ENCODE results near the gene P2RY2. TPM values are rescaled to one million over a fixed set of nuclear protein-coding genes. Genes with fewer than 3 reads are reported as not detected.
A peak's percentile ranks its signal among the peaks of the same experiment; 100 is the strongest.

The P2RY2 gene
- total and polyA plus RNA-seq, 2 experiments from 2014 or later: 0.63 to 1.6 TPM

DNA sequence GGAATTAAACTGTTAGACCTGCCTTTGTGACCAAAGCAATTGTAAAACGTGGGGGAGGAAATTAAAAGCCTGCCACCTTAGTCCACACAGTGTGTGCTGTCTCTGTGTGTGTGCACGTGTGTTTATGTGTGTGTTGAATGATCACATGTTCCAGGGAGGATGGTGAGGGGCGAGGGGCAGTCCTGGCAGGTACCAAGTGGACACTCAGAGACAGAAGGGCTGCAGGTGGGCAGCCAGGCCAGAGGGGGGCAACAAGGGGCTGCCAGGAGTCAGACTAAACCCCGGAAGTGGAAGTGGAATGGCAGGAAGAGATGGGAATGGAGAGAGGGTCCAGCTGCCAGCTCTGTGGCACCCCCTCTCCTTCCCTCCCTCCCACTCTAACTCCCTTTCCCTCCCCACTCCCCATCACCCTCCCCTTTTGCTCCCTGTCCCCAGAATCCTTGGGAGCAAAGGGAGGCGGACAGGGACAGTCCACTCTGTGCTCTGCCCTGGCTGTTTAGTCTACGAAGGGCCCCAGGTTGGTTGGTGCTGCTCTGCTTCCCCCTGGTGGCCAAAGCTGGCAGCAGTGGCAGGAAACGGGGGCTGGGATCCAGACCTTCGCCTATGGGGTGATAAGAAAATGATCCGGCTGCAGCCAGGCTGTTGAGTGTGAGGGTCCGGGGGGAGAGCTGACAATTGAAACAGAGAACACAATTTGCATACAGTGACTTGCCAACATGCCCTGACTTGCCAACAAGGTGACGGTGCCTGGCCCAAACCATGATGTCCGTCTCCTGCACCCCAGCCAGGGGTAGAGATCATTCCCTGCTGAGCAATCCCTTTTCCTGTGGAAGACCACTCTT is 24.4 kb downstream of the P2RY2 start:
- DNase-seq (ENCODE audit: low spot score) (peak; percentile 90), ATAC-seq (peak; percentile 92)
- Mint-ChIP-seq H3K4me3 (peak overlapping the region; percentile 47), H3K4me1 (peaks cover 32% of the 10 kb centered on the region), H3K27me3 (ENCODE audit: insufficient read depth, low read depth, poor library complexity) (peaks cover 7% of the 10 kb centered on the region), H3K36me3 (ENCODE audit: low read depth) (no peaks in the 10 kb centered on the region), H3K27ac (peak overlapping the region; percentile 17; the same call in 1 of the 2 replicates), H3K9me3 (no peaks in the 10 kb centered on the region)
- Histone ChIP-seq H3F3A (replicated peaks; ENCODE audit: low read depth) (no peaks in the 10 kb centered on the region), H3K4me3 (peak overlapping the region; percentile 51), H2AFZ (peak overlapping the region; percentile 98), H3K4me2 (peak overlapping the region; percentile 74), H3K9me2 (ENCODE audit: insufficient read depth) (no peaks in the 10 kb centered on the region), H3K4me1 (ENCODE audit: insufficient read depth) (peaks cover 10% of the 10 kb centered on the region; the same call in 1 of the 2 replicates), H3K36me3 (ENCODE audit: insufficient read depth) (no peaks in the 10 kb centered on the region), H4K20me1 (replicated peaks; ENCODE audit: insufficient read depth) (no peaks in the 10 kb centered on the region), H3K27me3 (ENCODE audit: insufficient read depth) (no peaks in the 10 kb centered on the region), H3K79me2 (replicated peaks; ENCODE audit: insufficient read depth) (no peaks in the 10 kb centered on the region), H3K27ac (ENCODE audit: low read depth) (no peak overlapping the region)
- TF ChIP-seq JUNB (IDR thresholded peaks at IDR 0.05; ENCODE audit: unreplicated experiment) (no peak), ETS1 (IDR thresholded peaks at IDR 0.05) (peak; percentile 70)
- TF ChIP-seq, protein P1, sequence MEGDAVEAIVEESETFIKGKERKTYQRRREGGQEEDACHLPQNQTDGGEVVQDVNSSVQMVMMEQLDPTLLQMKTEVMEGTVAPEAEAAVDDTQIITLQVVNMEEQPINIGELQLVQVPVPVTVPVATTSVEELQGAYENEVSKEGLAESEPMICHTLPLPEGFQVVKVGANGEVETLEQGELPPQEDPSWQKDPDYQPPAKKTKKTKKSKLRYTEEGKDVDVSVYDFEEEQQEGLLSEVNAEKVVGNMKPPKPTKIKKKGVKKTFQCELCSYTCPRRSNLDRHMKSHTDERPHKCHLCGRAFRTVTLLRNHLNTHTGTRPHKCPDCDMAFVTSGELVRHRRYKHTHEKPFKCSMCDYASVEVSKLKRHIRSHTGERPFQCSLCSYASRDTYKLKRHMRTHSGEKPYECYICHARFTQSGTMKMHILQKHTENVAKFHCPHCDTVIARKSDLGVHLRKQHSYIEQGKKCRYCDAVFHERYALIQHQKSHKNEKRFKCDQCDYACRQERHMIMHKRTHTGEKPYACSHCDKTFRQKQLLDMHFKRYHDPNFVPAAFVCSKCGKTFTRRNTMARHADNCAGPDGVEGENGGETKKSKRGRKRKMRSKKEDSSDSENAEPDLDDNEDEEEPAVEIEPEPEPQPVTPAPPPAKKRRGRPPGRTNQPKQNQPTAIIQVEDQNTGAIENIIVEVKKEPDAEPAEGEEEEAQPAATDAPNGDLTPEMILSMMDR (conservative IDR thresholded peaks at IDR 0.05; ENCODE audit: low read depth in 2 of 2): peak; percentile 89 to 98

DNA sequence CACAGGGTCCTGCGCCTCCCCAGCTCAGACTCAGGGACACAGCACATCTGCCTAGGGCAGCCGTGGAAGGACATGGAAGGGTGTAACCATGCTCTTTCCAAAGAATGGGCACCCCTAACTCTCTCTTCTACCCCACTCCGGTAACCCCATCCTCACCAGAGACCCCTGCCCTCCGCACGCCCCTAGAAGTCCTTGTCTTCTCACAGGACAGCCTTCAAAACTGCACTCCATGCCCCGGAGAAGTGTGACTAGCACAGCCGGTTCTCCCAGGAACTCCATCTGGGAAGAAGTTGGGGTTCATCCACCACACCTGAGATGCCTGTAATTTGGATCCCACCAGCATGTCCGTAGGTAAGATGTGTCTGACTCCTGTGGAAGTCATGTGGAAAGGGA is 25.0 kb downstream of the P2RY2 start:
- H3K36me3 Mint-ChIP-seq (ENCODE audit: low read depth): no peaks in the 10 kb centered on the region
- H3F3A ChIP-seq (replicated peaks; ENCODE audit: low read depth): no peaks in the 10 kb centered on the region
- no peaks in the 10 kb centered on the region for H4K20me1 ChIP-seq (replicated peaks; ENCODE audit: insufficient read depth)
- H3K27me3 ChIP-seq (ENCODE audit: insufficient read depth): no peaks in the 10 kb centered on the region
- H3K4me1 Mint-ChIP-seq: peaks cover 32% of the 10 kb centered on the region
- DNase-seq (ENCODE audit: low spot score) (no peak), ATAC-seq (no peak)
- H3K9me3 Mint-ChIP-seq: no peaks in the 10 kb centered on the region
- H3K4me2 ChIP-seq: peak overlapping the region; percentile 74; the same call in 1 of the 2 replicates
- no peaks in the 10 kb centered on the region for H3K36me3 ChIP-seq (ENCODE audit: insufficient read depth)
- no peaks in the 10 kb centered on the region for H3K79me2 ChIP-seq (replicated peaks; ENCODE audit: insufficient read depth)
- no peak overlapping the region for H3K27ac ChIP-seq (ENCODE audit: low read depth)
- H3K9me2 ChIP-seq (ENCODE audit: insufficient read depth): no peaks in the 10 kb centered on the region
- H3K4me1 ChIP-seq (ENCODE audit: insufficient read depth): peaks cover 10% of the 10 kb centered on the region; the same call in 1 of the 2 replicates
- peak overlapping the region; percentile 47; the same call in 2 of the 3 replicates for H3K4me3 Mint-ChIP-seq
- no peak overlapping the region for H3K27ac Mint-ChIP-seq
- peak overlapping the region; percentile 51; the same call in 1 of the 2 replicates for H3K4me3 ChIP-seq
- peaks cover 7% of the 10 kb centered on the region for H3K27me3 Mint-ChIP-seq (ENCODE audit: insufficient read depth, low read depth, poor library complexity)
- peak overlapping the region; percentile 98 for H2AFZ ChIP-seq
- TF ChIP-seq STAT1 (IDR thresholded peaks at IDR 0.05; ENCODE audit: unreplicated experiment) (no peak), ZNF462 (CRISPR knock-in tag; IDR thresholded peaks at IDR 0.05) (no peak), EZH2phosphoT487 (IDR thresholded peaks at IDR 0.05; ENCODE audit: unreplicated experiment) (no peak)
- TF ChIP-seq, protein P2, sequence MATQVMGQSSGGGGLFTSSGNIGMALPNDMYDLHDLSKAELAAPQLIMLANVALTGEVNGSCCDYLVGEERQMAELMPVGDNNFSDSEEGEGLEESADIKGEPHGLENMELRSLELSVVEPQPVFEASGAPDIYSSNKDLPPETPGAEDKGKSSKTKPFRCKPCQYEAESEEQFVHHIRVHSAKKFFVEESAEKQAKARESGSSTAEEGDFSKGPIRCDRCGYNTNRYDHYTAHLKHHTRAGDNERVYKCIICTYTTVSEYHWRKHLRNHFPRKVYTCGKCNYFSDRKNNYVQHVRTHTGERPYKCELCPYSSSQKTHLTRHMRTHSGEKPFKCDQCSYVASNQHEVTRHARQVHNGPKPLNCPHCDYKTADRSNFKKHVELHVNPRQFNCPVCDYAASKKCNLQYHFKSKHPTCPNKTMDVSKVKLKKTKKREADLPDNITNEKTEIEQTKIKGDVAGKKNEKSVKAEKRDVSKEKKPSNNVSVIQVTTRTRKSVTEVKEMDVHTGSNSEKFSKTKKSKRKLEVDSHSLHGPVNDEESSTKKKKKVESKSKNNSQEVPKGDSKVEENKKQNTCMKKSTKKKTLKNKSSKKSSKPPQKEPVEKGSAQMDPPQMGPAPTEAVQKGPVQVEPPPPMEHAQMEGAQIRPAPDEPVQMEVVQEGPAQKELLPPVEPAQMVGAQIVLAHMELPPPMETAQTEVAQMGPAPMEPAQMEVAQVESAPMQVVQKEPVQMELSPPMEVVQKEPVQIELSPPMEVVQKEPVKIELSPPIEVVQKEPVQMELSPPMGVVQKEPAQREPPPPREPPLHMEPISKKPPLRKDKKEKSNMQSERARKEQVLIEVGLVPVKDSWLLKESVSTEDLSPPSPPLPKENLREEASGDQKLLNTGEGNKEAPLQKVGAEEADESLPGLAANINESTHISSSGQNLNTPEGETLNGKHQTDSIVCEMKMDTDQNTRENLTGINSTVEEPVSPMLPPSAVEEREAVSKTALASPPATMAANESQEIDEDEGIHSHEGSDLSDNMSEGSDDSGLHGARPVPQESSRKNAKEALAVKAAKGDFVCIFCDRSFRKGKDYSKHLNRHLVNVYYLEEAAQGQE (IDR thresholded peaks at IDR 0.05; ENCODE audit: unreplicated experiment): no peak

Data from GM23338 (cell line).